A549 treated with Mapracorat at 1 μM for 4 hours (cell line): ENCODE results near the gene ZFP28. TPM values are rescaled to one million over a fixed set of nuclear protein-coding genes. Genes with fewer than 3 reads are reported as not detected.

Experiments used
- total RNA-seq: library from RNA; stranded (reverse); fragments of 200-300 nt; extraction: Qiagen RNA extraction; gene quantifications from 5 replicates; pipeline ENCODE4 v1.2.3, GENCODE V29; 2022

The ZFP28 gene
- total RNA-seq, result 2.4 to 4.1 TPM (median 3.5 TPM) in 5 replicates

DNA sequence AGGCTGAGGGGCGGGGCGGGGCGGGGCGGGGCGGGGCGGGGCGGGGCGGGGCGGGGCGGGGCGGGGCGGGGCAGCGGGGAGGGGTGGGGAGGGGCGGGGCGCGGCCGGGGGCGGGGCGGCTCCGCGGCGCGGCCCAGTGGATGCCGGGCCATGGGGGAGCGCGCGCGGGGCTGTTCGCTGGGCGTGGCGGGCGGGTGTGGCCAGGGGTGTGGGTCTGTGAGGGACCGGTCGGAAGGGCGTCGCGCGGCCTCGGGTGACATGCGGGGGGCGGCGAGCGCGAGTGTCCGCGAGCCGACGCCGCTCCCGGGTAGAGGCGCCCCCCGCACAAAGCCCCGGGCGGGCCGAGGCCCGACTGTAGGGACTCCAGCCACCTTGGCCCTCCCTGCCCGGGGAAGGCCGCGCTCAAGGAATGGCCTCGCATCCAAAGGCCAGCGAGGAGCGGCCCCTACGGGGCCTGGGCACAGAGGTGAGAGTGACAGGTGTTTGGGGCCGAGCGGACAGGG is at the start of gene ZFP28:
Gene ZFP28, plus strand, starts transcription at position 188 of the 503 bp plus-strand sequence. Its CDS starts 71 bp downstream, at position 259.

DNA sequence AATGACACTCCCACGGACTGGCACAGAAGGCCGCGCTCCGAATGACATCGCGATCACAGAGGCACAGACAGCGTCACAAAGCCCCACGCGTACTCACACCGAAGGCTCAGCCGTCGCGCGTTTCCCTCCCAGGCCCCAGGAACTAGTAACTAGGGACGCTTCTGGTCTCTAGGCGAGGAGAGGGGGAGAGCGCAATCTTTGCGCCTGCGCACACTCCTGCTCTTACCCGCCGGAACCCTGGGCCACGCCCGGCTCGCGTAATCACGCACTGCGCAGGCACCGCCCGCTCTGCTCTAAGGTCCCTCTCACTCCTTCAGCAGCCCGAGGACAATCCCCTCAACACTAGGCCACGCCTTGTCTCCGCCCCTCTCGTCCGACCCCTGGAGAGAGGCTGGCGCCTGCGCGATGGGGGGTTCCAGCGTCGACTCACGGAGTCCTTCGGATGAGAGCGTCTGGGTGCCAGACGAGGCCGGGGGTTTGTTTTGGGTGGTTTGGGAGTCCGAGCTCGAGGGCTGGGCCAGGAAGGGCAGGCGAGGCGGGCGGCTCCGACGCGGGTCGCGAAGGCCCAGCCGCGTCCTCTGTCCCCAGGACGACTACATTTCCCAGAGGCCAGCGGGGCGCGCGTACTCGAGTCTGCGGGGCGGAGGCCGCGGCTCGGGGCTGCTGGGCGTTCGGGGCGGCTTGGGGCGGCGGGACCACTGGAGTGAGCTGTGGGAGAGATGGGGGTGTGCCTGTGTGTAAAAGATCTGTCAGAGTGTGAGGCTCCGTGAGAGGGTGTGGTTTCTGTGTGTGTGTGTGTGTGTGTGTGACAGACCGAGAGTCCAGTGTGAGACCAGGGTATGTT is 31.1 kb upstream of the ZFP28 start, which contains the start of gene ZNF471:
Gene ZNF471, plus strand, starts transcription at position 410 of the 844 bp plus-strand sequence. CDS start 3,717 bp downstream, outside the sequence.

DNA sequence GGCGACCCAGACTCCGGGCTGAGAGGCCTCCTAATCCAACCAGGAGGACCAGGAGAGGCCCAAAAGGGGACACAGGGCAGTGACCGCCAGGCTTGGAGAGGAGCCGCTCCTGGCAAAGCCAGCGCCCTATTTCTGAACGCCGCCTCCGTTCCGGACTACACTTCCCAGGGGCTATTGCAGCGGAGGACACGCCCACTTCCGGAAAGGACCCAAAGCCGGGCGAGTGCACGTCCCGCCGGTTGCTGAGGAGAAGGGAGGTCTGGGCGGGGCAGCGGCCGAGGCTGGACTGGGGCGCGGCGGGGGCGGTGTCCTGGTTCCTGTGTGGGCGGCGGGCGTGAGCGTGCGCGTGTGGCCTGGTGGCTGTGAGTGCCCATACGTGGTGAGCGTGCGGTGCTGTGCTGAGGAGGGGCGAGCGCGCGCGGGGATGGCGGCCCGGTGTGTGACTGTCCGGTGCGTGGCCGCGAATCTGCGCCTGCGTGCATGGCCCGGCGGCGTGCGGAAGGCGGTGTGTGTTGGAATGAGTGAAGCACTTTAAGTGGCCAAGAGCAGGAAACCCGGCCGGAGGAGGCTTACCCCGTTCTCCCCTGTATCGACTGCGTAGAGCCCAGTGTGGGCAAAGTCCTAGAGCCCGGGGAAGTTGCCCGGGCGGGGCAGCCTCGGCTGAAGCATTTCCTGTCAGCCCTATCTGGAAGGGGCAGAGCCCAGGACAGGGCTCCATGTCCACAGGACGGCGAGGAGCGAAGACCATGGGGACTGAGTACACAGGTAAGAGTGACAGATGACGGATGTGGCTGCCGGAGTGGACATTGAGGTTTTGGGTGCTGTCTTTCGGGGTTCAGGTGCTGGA is 28.7 kb downstream of the ZFP28 start, which contains the start of gene ZNF470:
Gene ZNF470, plus strand, starts transcription at position 195 of the 847 bp plus-strand sequence. CDS start 2,844 bp downstream, outside the sequence.

DNA sequence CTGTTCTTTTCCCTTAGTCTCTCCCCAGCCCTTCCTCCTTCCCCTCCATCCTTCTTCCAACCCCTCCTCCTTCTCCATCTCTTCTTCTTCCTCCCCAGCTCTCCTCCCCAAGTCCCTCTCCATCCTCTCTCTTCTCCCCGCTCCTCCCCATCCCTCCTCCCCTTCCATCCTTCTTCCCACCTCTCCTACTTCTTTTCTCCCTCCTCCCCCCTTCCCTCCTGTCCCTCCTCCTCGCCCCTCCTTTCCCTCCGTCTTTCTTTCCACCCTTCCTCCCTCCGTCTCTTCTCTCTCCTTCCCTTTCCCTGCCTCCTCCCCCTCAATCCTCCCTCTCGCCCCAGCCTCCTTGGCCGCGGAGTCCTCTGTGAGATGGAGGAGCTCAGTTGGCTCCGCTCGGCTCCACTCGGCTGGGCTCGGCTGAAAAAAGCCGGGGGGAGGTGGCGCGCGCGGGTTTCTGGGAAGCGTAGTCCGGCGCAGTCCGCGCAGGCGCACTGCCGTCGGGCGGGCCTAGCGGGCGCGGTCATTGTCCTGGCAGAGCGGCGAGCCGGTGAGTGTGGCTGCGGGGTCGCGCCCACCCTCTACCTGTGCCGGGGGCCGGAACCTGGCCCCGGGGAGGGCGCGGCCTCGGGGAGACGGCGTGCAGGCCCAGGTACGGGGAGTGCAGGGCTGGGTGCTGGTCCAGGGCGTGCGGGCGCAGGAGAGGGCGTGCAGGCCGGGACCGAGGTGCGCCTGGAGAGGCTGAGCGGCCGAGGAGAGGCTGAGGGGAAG is 56.2 kb downstream of the ZFP28 start, which contains the start of gene ZNF71:
Gene ZNF71, plus strand, starts transcription at position 520 of the 765 bp plus-strand sequence. CDS start 6,257 bp downstream, outside the sequence.

Other genes with a start within 250 kb of the ZFP28 start
- gene ZSCAN5A, start 224.1 kb upstream of the ZFP28 start, total RNA-seq, result 6.6 to 11.1 TPM (median 7.6 TPM) in 5 replicates
- gene ZNF582, start 145.4 kb upstream of the ZFP28 start, total RNA-seq, result 0.95 to 1.5 TPM (median 1.3 TPM) in 5 replicates
- 1.6 to 3.5 TPM (median 2.3 TPM) in 5 replicates for gene ZNF583, start 134.6 kb upstream of the ZFP28 start, total RNA-seq
- not detected in 5 replicates for gene ZNF667, start 61.6 kb upstream of the ZFP28 start, total RNA-seq
- gene ZNF471, start 31.1 kb upstream of the ZFP28 start, total RNA-seq, result 0.02 to 0.13 TPM in 2 of 5 replicates, not detected in the others
- 0.96 to 2.4 TPM (median 1.3 TPM) in 5 replicates for gene ZNF470, start 28.5 kb downstream of the ZFP28 start, total RNA-seq
- 9.8 to 12.9 TPM (median 11.6 TPM) in 5 replicates for gene ZNF71, start 56.4 kb downstream of the ZFP28 start, total RNA-seq
- 0.16 to 0.22 TPM in 2 of 5 replicates, not detected in the others for gene SMIM17, start 104.2 kb downstream of the ZFP28 start, total RNA-seq
- not detected in 5 replicates for gene ZNF835, start 132.8 kb downstream of the ZFP28 start, total RNA-seq